OCI-LY1 (cell line): ENCODE measurements around the gene BCAP31.
A peak's percentile ranks its signal among the peaks of the same experiment; 100 is the strongest.

Experiments
- H2AFZ ChIP-seq: fragments of 200-600 bp; sonication (generic), shearing (Covaris generic); 2 replicates; pipeline ENCODE4 v1.6.0; 2014; ENCODE audit warnings: antibody characterized with exemption, mild to moderate bottlenecking, low read length
- H3F3A ChIP-seq: fragments of 200-600 bp; sonication (generic), shearing (Covaris generic); 2 replicates; pipeline ENCODE4 v1.6.0; 2014; ENCODE audit warnings: mild to moderate bottlenecking, antibody characterized with exemption, low read length, moderate library complexity; ENCODE audit not compliant: insufficient read depth
- H3K27ac ChIP-seq: fragments of 200-600 bp; sonication (generic); 2 replicates; pipeline ENCODE4 v1.5.1; 2014; ENCODE audit warnings: low read length, mixed run types, mild to moderate bottlenecking, low read depth; ENCODE audit not compliant: poor library complexity, severe bottlenecking
- H3K27me3 ChIP-seq: fragments of 200-600 bp; sonication (generic); 2 replicates; pipeline ENCODE4 v1.6.0; 2014; ENCODE audit warnings: antibody characterized with exemption, mild to moderate bottlenecking, low read length, moderate library complexity; ENCODE audit not compliant: insufficient read depth
- H3K36me3 ChIP-seq: fragments of 200-600 bp; sonication (generic); 2 replicates; pipeline ENCODE4 v1.6.1; 2014; ENCODE audit warnings: mild to moderate bottlenecking, antibody characterized with exemption, low read length, moderate library complexity, mixed read lengths; ENCODE audit not compliant: insufficient read depth
- H3K4me1 ChIP-seq: fragments of 200-600 bp; sonication (generic); 2 replicates; pipeline ENCODE4 v1.5.1; 2014; ENCODE audit warnings: mild to moderate bottlenecking, low read length, moderate library complexity; ENCODE audit not compliant: insufficient read depth, severe bottlenecking
- H3K4me2 ChIP-seq: fragments of 200-600 bp; sonication (generic), shearing (Covaris generic); 2 replicates; pipeline ENCODE4 v1.6.1; 2014; ENCODE audit warnings: low read length
- H3K4me3 ChIP-seq: fragments of 200-600 bp; sonication (generic); 2 replicates; pipeline ENCODE4 v1.5.1; 2014; ENCODE audit warnings: low read length, low read depth, mild to moderate bottlenecking, mixed read lengths; ENCODE audit not compliant: poor library complexity, severe bottlenecking
- H3K79me2 ChIP-seq: fragments of 200-600 bp; shearing (Covaris generic); 2 replicates; pipeline ENCODE4 v1.6.1; 2016; ENCODE audit warnings: mixed run types, low read length, mixed read lengths; ENCODE audit not compliant: insufficient read depth
- H3K9ac ChIP-seq: fragments of 200-600 bp; sonication (generic), shearing (Covaris generic); 2 replicates; pipeline ENCODE4 v1.6.1; 2014; ENCODE audit warnings: mild to moderate bottlenecking, low read length, mixed read lengths
- H3K9me2 ChIP-seq: fragments of 200-600 bp; sonication (generic), shearing (Covaris generic); 2 replicates; pipeline ENCODE4 v1.6.1; 2014; ENCODE audit warnings: low read depth, mild to moderate bottlenecking, low read length, mixed read lengths
- H3K9me3 ChIP-seq: fragments of 200-600 bp; shearing (Covaris generic); 2 replicates; pipeline ENCODE4 v1.6.1; 2014; ENCODE audit warnings: low read length, mixed read lengths
- H4K20me1 ChIP-seq: fragments of 200-600 bp; sonication (generic), shearing (Covaris generic); 2 replicates; pipeline ENCODE4 v1.6.0; 2016; ENCODE audit warnings: mild to moderate bottlenecking, low read length; ENCODE audit not compliant: insufficient read depth
- EZH2 ChIP-seq: fragments of 200-600 bp; sonication (generic), shearing (Covaris generic); IDR thresholded peaks from 2 replicates; pipeline ENCODE4 v1.8.0; 2017; ENCODE audit warnings: borderline replicate concordance, mixed run types, mild to moderate bottlenecking, antibody characterized with exemption, low read length, moderate library complexity, mixed read lengths
- TF ChIP-seq, protein P1 (sequence below): fragments of 200-600 bp; sonication (generic), shearing (Covaris generic); IDR thresholded peaks from 2 replicates; pipeline ENCODE4 v1.5.1; 2017; ENCODE audit warnings: mild to moderate bottlenecking, antibody characterized with exemption, low read length, moderate library complexity, mixed read lengths

The BCAP31 gene

DNA sequence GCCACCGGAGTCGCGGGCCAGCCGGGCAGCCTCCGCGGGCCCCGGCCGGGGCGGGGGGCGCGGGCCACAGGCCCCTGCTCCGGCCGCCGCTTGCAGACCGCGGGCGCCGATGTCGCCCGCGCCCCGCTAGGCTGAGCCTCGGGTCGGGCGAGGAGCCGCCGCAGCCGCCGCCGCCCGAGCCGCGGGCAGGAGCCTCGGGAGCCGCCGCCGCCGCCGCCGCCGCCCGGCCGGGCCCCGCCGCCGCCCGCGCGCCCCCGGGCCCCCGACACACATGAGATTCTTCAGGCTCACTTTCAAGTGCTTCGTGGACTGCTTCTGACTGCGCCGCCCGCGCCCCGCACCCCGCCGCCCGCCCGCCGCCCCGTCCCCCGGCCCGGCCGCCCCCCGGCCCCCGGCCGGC is 36.1 kb downstream of the BCAP31 start:
- H3K9me2 ChIP-seq: no peaks in the 10 kb centered on the region
- H3K9me3 ChIP-seq: no peaks in the 10 kb centered on the region
- no peaks in the 10 kb centered on the region for H3K27me3 ChIP-seq
- H3F3A ChIP-seq: no peaks in the 10 kb centered on the region
- H3K4me3 ChIP-seq: no peak overlapping the region
- no peaks in the 10 kb centered on the region for H3K79me2 ChIP-seq
- H4K20me1 ChIP-seq: no peaks in the 10 kb centered on the region
- TF ChIP-seq EZH2: no peak
- TF ChIP-seq, protein P1, sequence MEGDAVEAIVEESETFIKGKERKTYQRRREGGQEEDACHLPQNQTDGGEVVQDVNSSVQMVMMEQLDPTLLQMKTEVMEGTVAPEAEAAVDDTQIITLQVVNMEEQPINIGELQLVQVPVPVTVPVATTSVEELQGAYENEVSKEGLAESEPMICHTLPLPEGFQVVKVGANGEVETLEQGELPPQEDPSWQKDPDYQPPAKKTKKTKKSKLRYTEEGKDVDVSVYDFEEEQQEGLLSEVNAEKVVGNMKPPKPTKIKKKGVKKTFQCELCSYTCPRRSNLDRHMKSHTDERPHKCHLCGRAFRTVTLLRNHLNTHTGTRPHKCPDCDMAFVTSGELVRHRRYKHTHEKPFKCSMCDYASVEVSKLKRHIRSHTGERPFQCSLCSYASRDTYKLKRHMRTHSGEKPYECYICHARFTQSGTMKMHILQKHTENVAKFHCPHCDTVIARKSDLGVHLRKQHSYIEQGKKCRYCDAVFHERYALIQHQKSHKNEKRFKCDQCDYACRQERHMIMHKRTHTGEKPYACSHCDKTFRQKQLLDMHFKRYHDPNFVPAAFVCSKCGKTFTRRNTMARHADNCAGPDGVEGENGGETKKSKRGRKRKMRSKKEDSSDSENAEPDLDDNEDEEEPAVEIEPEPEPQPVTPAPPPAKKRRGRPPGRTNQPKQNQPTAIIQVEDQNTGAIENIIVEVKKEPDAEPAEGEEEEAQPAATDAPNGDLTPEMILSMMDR: no peak
- H2AFZ ChIP-seq: no peak overlapping the region
- no peak overlapping the region for H3K4me2 ChIP-seq
- no peak overlapping the region for H3K9ac ChIP-seq
- no peak overlapping the region for H3K27ac ChIP-seq
- H3K4me1 ChIP-seq: no peaks in the 10 kb centered on the region
- no peaks in the 10 kb centered on the region for H3K36me3 ChIP-seq

DNA sequence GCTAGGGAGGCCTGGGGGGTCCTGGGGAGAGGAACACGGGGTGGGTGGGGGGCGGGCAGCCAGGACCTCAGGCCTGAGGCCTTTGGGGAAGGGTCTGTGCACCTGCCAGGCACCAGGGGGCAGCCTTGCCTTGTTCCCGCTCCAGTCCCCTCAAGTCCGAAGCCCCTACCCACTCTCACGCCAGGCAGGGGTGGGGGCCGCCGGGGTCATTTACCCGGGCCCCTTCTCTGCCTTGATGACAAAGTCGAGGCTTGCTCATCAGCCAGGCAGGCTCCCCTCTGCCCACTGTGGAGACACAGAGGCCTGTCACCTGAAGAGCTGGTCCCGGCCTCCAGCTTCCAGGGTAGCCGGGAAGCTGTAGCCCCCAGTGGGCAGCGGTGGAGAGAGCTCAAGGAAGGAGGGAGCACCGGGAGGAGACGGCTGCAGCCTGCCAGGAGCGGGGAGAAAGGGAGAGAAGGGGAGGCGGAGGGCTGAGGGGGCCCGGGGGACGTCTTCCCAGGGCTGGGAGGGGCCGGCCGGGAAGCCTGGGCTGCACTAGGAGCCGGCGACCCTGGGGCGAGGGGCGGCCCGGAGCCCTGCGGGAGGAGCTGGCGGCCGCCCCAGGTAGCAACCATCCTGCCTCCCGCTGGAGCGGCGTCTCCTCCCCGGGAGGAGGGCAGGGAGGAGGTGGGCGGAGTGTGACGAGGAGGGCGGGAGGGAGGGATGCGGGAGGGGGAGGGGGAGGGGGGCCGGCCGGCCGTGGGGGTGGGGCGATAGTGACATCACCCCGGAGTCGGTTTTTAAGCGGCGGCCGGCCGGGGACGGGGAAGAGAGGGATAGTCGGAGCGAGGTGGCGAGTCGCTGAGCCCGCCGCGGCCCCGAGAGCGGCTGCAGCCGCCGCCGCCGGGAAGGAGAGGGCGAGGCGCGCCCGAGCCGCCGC is 36.8 kb downstream of the BCAP31 start, which contains the start of gene SLC6A8:
Gene SLC6A8, plus strand, starts transcription at position 806 of the 919 bp plus-strand sequence. CDS start 649 bp downstream, outside the sequence.
- Histone ChIP-seq H3K9me3 (no peaks in the 10 kb centered on the region), H3K79me2 (no peaks in the 10 kb centered on the region), H3F3A (no peaks in the 10 kb centered on the region), H2AFZ (no peak within 1 kb of the TSS), H3K36me3 (no peaks in the 10 kb centered on the region), H3K9ac (no peak within 1 kb of the TSS), H3K27ac (no peak within 1 kb of the TSS), H3K4me2 (no peak within 1 kb of the TSS; the same call in 1 of the 2 replicates), H3K9me2 (no peaks in the 10 kb centered on the region), H3K27me3 (no peaks in the 10 kb centered on the region), H3K4me1 (no peaks in the 10 kb centered on the region), H4K20me1 (no peaks in the 10 kb centered on the region), H3K4me3 (peak within 1 kb of the TSS; percentile 38)
- TF ChIP-seq, protein P1: peak; percentile 38
- no peak for TF ChIP-seq EZH2

- no peaks in the 10 kb centered on the region for H3F3A ChIP-seq
- no peaks in the 10 kb centered on the region for H3K79me2 ChIP-seq
- no peak overlapping the region for H3K4me3 ChIP-seq
- no peaks in the 10 kb centered on the region for H3K9me3 ChIP-seq
- no peaks in the 10 kb centered on the region for H3K27me3 ChIP-seq
- H3K4me2 ChIP-seq: no peak overlapping the region
- no peaks in the 10 kb centered on the region for H3K4me1 ChIP-seq
- H3K9ac ChIP-seq: no peak overlapping the region
- TF ChIP-seq, protein P1: no peak
- TF ChIP-seq EZH2: no peak
- no peaks in the 10 kb centered on the region for H3K9me2 ChIP-seq
- no peak overlapping the region for H3K27ac ChIP-seq
- H2AFZ ChIP-seq: no peak overlapping the region
- H4K20me1 ChIP-seq: no peaks in the 10 kb centered on the region
- no peaks in the 10 kb centered on the region for H3K36me3 ChIP-seq
These were observed 37.5 kb downstream of the BCAP31 start for GRCh38 chrX:153686711-153687110.
